ENCODE data around the gene ADGRL1.
"Not testable (repeated sequence)": the region's sequence is repeated elsewhere in the genome, so short reads cannot be mapped to it uniquely, and the experiment has no call there.

Gene ADGRL1

DNA sequence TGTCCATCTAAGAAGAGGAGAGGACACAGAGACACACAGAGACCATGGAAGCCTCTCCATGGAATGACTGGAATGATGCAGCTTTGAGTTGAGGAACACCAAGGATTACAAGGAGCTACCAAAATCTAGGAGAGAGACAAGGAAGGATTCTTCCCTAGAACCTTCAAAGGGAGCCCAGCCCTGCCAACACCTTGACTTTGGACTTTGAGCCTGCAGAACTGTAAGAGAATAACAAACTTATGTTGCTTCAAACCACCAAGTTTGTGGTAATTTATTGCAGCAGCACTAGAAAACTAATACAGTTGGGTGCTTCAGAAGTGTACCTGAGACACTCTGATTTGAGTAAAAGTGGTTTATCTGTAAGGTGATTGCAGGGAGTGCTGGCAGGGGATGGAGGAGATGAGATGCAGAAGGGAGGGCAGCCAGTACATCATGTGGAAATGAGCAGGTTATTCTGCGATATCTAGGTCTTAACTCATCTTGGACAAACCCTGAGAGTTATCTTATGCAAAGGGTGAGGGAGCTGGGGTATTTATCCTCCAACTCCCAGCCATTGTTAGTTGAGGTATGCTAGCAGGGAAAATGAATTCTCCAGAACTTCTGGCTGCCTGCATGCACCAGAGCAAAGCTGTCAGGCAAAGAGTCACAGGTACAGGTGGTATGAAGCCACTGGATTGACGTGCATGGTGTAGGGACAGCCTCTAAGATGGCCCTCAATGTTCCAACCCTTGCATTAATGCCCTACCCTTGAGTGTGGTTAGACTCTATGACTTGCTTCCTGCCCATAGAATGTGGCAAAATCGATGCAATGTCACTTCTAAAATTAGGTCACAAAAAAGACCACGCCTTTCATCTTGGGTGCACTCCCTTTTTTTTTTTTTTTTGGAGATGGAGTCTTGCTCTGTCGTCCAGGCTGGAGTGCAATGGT lies 31.3 kb upstream of the ADGRL1 start:
- DNase-seq (ENCODE audit: low read depth), result peak; percentile 21

DNA sequence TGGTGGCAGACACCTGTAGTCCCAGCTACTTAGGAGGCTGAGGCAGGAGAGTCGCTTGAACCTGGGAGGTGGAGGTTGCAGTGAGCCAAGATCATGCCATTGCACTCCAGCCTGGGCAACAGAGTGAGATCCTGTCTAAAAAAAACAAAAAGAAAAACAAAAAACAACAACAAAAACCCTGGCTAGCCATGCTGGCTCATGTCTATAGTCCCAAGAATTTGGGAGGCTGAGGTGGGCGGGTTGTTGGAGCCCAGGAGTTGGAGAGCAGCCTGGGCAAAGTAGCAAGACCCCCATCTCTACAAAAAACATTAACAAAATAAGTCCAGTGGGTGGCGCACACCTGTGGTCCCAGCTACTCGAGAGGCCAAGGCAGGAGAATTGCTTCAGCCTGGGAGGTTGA lies 27.0 kb upstream of the ADGRL1 start:
- not testable (repeated sequence) for DNase-seq (ENCODE audit: low read depth); H3K4me3 ChIP-seq (ENCODE audit: low read depth, low read length)

More for the DNA sequence above, 31.3 kb upstream of the ADGRL1 start:
- H3K4me3 ChIP-seq (ENCODE audit: low read depth, low read length), result no peak overlapping the region
- TF ChIP-seq POLR2A (IDR thresholded peaks at IDR 0.05; ENCODE audit: extremely low read depth, insufficient read length) (no peak), MYC (IDR thresholded peaks at IDR 0.05; ENCODE audit: low read depth, low read length) (no peak)
- TF ChIP-seq, protein P1, sequence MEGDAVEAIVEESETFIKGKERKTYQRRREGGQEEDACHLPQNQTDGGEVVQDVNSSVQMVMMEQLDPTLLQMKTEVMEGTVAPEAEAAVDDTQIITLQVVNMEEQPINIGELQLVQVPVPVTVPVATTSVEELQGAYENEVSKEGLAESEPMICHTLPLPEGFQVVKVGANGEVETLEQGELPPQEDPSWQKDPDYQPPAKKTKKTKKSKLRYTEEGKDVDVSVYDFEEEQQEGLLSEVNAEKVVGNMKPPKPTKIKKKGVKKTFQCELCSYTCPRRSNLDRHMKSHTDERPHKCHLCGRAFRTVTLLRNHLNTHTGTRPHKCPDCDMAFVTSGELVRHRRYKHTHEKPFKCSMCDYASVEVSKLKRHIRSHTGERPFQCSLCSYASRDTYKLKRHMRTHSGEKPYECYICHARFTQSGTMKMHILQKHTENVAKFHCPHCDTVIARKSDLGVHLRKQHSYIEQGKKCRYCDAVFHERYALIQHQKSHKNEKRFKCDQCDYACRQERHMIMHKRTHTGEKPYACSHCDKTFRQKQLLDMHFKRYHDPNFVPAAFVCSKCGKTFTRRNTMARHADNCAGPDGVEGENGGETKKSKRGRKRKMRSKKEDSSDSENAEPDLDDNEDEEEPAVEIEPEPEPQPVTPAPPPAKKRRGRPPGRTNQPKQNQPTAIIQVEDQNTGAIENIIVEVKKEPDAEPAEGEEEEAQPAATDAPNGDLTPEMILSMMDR (IDR thresholded peaks at IDR 0.05; ENCODE audit: low read depth, low read length), result no peak
- TF ChIP-seq, protein P2, sequence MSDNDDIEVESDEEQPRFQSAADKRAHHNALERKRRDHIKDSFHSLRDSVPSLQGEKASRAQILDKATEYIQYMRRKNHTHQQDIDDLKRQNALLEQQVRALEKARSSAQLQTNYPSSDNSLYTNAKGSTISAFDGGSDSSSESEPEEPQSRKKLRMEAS (IDR thresholded peaks at IDR 0.05; ENCODE audit: low read depth, low read length), result no peak

DNA sequence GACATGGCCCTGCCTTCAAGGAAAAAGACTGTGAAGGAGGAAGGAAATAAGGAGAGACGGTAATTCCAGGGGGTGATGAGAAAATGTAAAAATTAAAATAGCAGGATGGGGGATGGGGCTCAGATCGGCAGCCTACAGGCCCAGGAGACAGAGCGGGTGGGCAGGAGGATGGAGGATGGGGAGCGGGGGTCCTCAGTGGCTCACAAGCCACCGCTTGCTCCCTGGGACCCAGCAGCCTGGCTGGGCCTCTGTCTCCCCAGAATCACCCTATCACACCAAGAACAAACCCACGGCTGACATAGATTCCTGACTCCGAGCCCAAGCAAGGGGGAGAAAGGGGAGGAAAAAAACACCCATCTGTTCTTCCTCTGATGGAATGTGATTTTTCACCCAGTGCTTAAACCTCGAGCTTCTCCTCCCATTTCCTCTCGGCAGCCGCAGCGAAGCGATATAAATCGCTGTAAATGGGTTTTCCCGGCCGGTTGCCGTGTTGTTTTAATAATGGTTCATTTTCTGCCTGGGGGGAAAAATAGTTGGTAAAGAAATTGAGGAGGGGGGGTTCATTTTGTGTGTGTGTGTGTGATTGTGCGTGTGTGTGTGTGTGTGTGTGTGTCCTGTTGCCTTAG lies 22.6 kb upstream of the ADGRL1 start:
- not testable (repeated sequence) for DNase-seq (ENCODE audit: low read depth)

DNA sequence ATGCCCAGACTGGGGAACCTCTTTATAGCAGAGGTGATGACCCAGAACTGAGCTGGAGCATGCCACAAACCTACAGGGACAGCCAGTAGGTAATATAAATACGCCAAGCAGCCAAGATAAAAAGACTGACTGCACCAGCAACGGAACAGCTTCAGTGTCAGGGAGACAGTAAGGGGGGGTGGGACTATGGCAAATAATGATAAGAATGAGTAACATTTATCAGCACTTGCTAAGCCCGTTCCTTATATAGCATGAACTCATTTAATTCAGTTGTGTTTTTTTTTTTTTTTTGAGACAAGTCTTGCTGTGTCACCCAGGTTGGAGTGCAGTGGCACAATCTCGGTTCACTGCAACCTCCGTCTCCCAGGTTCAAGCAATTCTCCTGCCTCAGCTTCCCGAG lies 20.5 kb upstream of the ADGRL1 start:
- H3K4me3 ChIP-seq (ENCODE audit: low read depth, low read length); DNase-seq (ENCODE audit: low read depth): not testable (repeated sequence)

More for the DNA sequence above, 22.6 kb upstream of the ADGRL1 start:
- not testable (repeated sequence) for H3K4me3 ChIP-seq (ENCODE audit: low read depth, low read length)

DNA sequence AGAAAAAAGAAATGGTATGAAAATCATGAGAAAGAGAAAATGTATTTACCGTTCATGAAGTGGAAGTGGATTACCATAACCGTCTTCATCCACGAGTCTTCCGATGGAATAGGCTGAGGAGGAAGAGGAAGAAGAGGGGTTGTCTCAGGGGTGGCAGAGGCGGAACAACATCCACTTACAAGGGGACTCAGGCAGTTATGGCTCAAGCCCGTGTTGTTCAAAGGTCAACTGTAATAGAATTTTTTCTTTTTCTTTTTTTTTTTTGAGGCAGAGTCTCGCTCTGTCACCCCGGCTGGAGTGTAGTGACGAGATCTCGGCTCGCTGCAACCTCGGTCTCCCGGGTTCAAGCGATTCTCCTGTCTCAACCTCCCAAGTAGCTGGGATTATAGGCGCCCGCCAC lies 16.9 kb upstream of the ADGRL1 start:
- no peak for TF ChIP-seq POLR2A (IDR thresholded peaks at IDR 0.05; ENCODE audit: extremely low read depth, insufficient read length)
- TF ChIP-seq, protein P1 (IDR thresholded peaks at IDR 0.05; ENCODE audit: low read depth, low read length), result no peak
- TF ChIP-seq, protein P2 (IDR thresholded peaks at IDR 0.05; ENCODE audit: low read depth, low read length), result no peak
- no peak for TF ChIP-seq MYC (IDR thresholded peaks at IDR 0.05; ENCODE audit: low read depth, low read length)
- H3K4me3 ChIP-seq (ENCODE audit: low read depth, low read length), result no peak overlapping the region
- DNase-seq (ENCODE audit: low read depth), result no peak

DNA sequence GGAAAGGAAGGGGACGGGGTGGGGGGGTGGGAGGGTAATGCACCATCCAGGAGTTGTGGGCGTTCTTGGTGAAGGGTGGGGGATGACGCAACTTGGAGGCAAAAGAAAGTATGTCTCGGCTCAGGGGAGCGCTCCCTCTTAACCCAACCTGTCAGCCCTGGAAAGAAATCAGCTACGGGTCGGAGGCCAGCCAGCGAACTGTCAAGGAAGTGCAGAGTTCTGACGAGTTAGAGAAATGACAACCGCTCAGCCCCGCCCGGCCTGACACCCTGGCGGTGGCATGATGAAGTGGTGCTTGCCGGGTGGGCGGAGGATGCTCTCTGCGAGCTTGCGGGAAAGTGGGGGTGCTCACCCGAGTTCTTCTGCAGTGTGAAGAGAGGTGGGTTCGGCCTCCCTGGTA lies 15.4 kb upstream of the ADGRL1 start:
- not testable (repeated sequence) for H3K4me3 ChIP-seq (ENCODE audit: low read depth, low read length)
- DNase-seq (ENCODE audit: low read depth), result peak; percentile 59

DNA sequence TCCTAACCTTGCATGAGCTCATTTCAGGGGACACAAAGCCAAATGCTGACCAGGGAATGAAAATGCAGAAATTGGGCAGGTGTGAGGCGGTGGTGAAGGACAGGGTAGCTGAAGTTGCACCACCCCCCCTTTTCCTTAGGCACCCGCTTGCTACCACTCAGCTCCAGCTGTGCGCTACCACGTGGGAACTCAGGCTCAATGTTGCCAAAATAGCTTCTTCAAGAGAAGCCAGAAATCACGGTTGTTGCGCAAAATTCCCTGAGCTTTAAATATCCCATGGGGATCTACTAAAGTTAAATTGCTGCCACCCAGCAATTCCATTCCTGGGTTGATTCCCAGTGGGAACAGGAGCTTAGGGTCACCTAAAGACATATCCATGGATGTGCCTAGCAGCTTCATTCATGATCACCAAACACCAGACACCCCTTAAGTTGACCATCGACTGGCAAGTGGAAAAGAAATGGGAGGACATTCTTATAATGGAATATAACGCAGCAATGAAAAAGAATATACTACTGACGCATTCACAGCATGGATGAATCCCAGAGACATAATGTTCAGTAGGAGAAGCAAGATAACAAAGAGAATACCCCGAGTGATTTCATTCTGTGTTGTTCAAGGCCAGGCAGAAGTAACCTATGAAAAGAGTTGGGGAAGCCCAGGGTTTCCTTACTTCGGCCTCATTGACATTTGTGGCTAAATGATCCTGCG lies 12.8 kb upstream of the ADGRL1 start:
- TF ChIP-seq POLR2A (IDR thresholded peaks at IDR 0.05; ENCODE audit: extremely low read depth, insufficient read length), result no peak
- TF ChIP-seq, protein P2 (IDR thresholded peaks at IDR 0.05; ENCODE audit: low read depth, low read length), result no peak
- TF ChIP-seq, protein P1 (IDR thresholded peaks at IDR 0.05; ENCODE audit: low read depth, low read length), result no peak
- no peak for TF ChIP-seq MYC (IDR thresholded peaks at IDR 0.05; ENCODE audit: low read depth, low read length)
- DNase-seq (ENCODE audit: low read depth), result no peak

More for the DNA sequence above, 15.4 kb upstream of the ADGRL1 start:
- TF ChIP-seq, protein P1 (IDR thresholded peaks at IDR 0.05; ENCODE audit: low read depth, low read length), result peak; percentile 19

DNA sequence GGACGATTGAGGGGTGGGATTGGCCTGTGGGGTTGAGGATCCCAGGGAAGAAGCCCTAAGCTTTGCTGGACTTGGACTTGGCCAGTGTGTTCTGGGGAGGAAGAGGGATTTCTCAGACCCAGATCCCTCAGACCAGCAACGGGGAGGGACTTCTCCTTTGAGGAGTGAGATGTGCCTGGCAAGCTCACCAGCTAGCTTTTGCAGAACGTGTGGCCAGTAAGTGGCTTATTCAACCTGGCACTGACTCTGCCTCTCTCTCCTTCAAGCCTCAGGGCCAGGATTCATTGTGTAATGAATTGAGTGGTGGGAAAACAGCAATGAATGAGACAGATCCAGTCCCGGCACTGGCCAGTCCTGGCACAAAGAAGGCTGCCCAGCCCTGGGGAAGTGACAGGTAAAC lies 11.9 kb upstream of the ADGRL1 start:
- H3K4me3 ChIP-seq (ENCODE audit: low read depth, low read length); DNase-seq (ENCODE audit: low read depth): not testable (repeated sequence)

More for the DNA sequence above, 12.8 kb upstream of the ADGRL1 start:
- H3K4me3 ChIP-seq (ENCODE audit: low read depth, low read length), result no peak overlapping the region
